GM12892 (cell line): ENCODE measurements around the gene SERGEF.

Source experiments
- POLR2A ChIP-seq: IDR thresholded peaks from 2 replicates; pipeline ENCODE4 v1.6.1; 2011; ENCODE audit warnings: low read depth, low read length, control low read depth
- POLR2AphosphoS5 ChIP-seq: IDR thresholded peaks from 2 replicates; pipeline ENCODE4 v1.6.1; 2011; ENCODE audit warnings: low read depth, low read length, control low read depth
- TAF1 ChIP-seq: IDR thresholded peaks from 2 replicates; pipeline ENCODE4 v1.6.1; 2011; ENCODE audit warnings: low read depth, mild to moderate bottlenecking, control low read depth, low read length, borderline replicate concordance

DNA sequence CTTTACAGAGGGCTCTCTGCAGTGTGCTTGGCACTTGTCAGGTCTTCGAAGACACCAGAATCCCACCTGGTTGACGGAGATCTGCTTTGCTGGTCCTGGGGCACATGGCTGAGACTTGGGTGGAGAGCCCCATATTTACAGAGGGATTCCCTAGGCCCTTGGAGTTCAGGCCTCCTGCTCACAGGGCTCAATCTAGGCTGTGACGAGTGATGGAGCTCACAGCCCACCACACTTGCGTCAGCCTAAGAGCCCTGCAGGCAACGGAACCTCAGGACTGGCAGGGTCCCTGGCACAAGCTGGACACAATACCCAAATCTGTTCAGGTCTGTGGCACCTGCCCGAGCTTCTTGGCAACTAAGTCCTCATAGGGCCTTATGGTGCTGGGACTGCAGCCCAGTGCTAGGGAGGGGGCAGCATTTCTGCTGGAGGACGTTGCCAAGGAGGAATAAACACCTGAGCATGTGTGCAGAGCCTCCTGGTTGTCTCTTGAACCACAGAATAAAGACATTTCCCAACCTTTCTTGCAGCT, 219.1 kb downstream of the SERGEF start:
- TF ChIP-seq POLR2AphosphoS5 (no peak), POLR2A (no peak), TAF1 (no peak)
